Gastroesophageal sphincter (tissue), 3 donors: ENCODE measurements around the gene SLX9.

ENCODE experiments used
- EP300 ChIP-seq: sonication (generic); formaldehyde crosslinking; IDR thresholded peaks from one replicate; pipeline ENCODE4 v1.6.1; 2017; ENCODE audit warnings: antibody characterized with exemption, mild to moderate bottlenecking
- POLR2A ChIP-seq, 2 donors: fragments of 450-650 bp; IDR thresholded peaks; one replicate each; pipeline ENCODE4 v1.6.1; 2017; ENCODE audit warnings: antibody characterized with exemption in 2 of 2, mild to moderate bottlenecking in 2 of 2, moderate library complexity in 1 of 2
- POLR2AphosphoS5 ChIP-seq: sonication (generic); formaldehyde crosslinking; IDR thresholded peaks from one replicate; pipeline ENCODE4 v1.6.1; 2017; ENCODE audit warnings: antibody characterized with exemption
- TF ChIP-seq, protein P1 (sequence below), 4 experiments: fragments of 200-600 bp in 2 of 4; fragments of 450-650 bp in 2 of 4; sonication (generic) in 1 of 4; IDR thresholded peaks; one replicate each; pipeline ENCODE4 v1.5.1; 2017 to 2019; ENCODE audit warnings: antibody characterized with exemption in 4 of 4, mild to moderate bottlenecking in 2 of 4, moderate library complexity in 2 of 4

DNA sequence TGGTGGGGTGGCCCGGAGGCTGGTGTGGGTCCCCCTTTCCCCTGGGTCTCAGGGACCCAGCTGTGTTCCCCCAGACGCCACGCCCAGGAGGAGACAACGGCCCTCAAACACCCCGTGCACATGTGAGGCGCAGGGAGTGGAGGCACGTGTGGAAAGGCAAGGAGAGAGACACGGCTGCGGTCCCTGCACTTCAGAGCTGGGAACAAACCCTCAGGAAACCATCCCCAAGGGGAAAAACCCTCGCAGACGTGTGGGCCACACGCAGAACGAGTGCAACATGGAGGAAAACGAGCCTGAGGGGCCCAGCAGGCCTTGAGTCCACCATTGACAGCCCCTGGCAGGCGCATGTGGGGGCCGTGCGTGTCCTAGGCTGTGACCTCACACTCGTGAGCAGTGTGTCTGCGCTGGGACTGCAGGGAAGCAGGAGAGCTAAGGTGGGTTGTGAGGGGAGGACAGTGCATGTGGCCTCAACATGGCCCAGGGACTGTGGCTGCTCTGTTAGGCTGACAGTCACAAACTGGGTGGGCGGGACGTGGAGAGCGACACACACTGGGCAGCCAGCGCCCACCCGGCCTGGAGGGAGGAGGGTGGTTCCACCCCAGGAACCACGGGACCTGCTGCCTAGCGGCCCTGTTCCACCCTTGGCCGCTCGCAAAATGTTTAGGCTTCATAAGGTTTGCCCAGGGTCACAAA is 39.1 kb upstream of the SLX9 start:
- TF ChIP-seq, protein P1, sequence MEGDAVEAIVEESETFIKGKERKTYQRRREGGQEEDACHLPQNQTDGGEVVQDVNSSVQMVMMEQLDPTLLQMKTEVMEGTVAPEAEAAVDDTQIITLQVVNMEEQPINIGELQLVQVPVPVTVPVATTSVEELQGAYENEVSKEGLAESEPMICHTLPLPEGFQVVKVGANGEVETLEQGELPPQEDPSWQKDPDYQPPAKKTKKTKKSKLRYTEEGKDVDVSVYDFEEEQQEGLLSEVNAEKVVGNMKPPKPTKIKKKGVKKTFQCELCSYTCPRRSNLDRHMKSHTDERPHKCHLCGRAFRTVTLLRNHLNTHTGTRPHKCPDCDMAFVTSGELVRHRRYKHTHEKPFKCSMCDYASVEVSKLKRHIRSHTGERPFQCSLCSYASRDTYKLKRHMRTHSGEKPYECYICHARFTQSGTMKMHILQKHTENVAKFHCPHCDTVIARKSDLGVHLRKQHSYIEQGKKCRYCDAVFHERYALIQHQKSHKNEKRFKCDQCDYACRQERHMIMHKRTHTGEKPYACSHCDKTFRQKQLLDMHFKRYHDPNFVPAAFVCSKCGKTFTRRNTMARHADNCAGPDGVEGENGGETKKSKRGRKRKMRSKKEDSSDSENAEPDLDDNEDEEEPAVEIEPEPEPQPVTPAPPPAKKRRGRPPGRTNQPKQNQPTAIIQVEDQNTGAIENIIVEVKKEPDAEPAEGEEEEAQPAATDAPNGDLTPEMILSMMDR (IDR thresholded peaks at IDR 0.05), result no peak
- TF ChIP-seq POLR2A (IDR thresholded peaks at IDR 0.05) (no peak), EP300 (no peak), POLR2AphosphoS5 (no peak)
